GM12878 (cell line): ENCODE measurements around the gene SVOP. TPM values are rescaled to one million over a fixed set of nuclear protein-coding genes. Genes with fewer than 3 reads are reported as not detected.

Experiments
- ATAC-seq: fragments of 200-7000 bp; cut with Tn5 transposase; 3 replicates; pipeline ENCODE4 v1.9.1; 2020; ENCODE audit warnings: mild to moderate bottlenecking, moderate library complexity
- BruUV-seq: library from RNA; stranded (reverse); fragments of 400-500 nt; replicated peaks from 2 replicates; lab custom pipeline; 2021; lab: Mats Ljungman, UMichigan
- CTCF ChIA-PET: fragments of 300-600 bp; sonication (Branson Sonifier 250); formaldehyde crosslinking; extraction: SDS; loops from one replicate; lab custom pipeline; 2021; ENCODE audit warnings: inconsistent platforms; lab: Yijun Ruan, JAX
- POLR2A ChIA-PET: fragments of 350-600 bp; formaldehyde crosslinking; extraction: SDS; loops from one replicate; lab custom pipeline; 2021; ENCODE audit warnings: inconsistent platforms; lab: Charles Lee
- RAD21 ChIA-PET: fragments of 300-600 bp; sonication (Branson Sonifier 250); formaldehyde crosslinking; loops from one replicate; lab custom pipeline; 2023; ENCODE audit warnings: antibody characterized with exemption; ENCODE audit not compliant: unreplicated experiment; lab: Charles Lee
- SMC1A ChIA-PET: fragments of 300-600 bp; sonication (Branson Sonifier 250); formaldehyde crosslinking; loops from one replicate; lab custom pipeline; 2023; ENCODE audit not compliant: unreplicated experiment, uncharacterized antibody; lab: Charles Lee
- DNase-seq: peaks from one replicate; pipeline ENCODE4 v3.0.0-alpha.2; 2011; ENCODE audit warnings: low read depth, low spot score
- FAIRE-seq: peaks from 3 replicates; lab custom pipeline; 2011; peaks lifted over from hg19 to GRCh38; lab: Jason Lieb, UNC
- H2AFZ ChIP-seq: 2 replicates; pipeline ENCODE4 v1.6.0; 2011; ENCODE audit warnings: low read depth, low read length, control low read depth; ENCODE audit not compliant: control insufficient read depth
- H3K27ac ChIP-seq: 2 replicates; pipeline ENCODE4 v1.5.1; 2011; ENCODE audit warnings: control low read depth; ENCODE audit not compliant: control insufficient read depth, insufficient read depth
- H3K27me3 ChIP-seq, 2 experiments: replicated peaks in 1 of 2; 2 replicates each; pipeline versions ENCODE4 v1.6.0 to v1.6.1; 2011; ENCODE audit warnings: low read length in 1 of 2; ENCODE audit not compliant: control insufficient read depth in 2 of 2, insufficient read depth in 2 of 2
- H3K36me3 ChIP-seq, 2 experiments: 2 replicates each; pipeline ENCODE4 v1.5.1; 2011; ENCODE audit warnings: low read length in 1 of 2; ENCODE audit not compliant: control insufficient read depth in 2 of 2, insufficient read depth in 2 of 2
- H3K4me1 ChIP-seq: 2 replicates; pipeline ENCODE4 v1.6.1; 2011; ENCODE audit warnings: mild to moderate bottlenecking, low read length, moderate library complexity, mixed read lengths; ENCODE audit not compliant: control insufficient read depth, insufficient read depth
- H3K4me2 ChIP-seq: 2 replicates; pipeline ENCODE4 v1.6.0; 2011; ENCODE audit warnings: control low read depth; ENCODE audit not compliant: control insufficient read depth, insufficient read depth
- H3K4me3 ChIP-seq: fragments of 200-600 bp; sonication (generic); 2 replicates; pipeline ENCODE4 v1.5.1; 2016
- H3K79me2 ChIP-seq: 2 replicates; pipeline ENCODE4 v1.6.0; 2011; ENCODE audit warnings: low read length; ENCODE audit not compliant: control insufficient read depth, insufficient read depth
- H3K9ac ChIP-seq: 2 replicates; pipeline ENCODE4 v1.8.0; 2011; ENCODE audit warnings: low read length, control low read depth, mixed read lengths; ENCODE audit not compliant: control insufficient read depth, insufficient read depth
- H3K9me3 ChIP-seq: replicated peaks from 3 replicates; pipeline ENCODE4 v1.5.1; 2011; ENCODE audit warnings: mild to moderate bottlenecking, low read length; ENCODE audit not compliant: control insufficient read depth, insufficient read depth
- H4K20me1 ChIP-seq: 2 replicates; pipeline ENCODE4 v1.6.0; 2011; ENCODE audit not compliant: control insufficient read depth, insufficient read depth
- NFXL1 ChIP-seq: fragments of 450-650 bp; IDR thresholded peaks from 2 replicates; pipeline ENCODE4 v1.6.1; 2017; ENCODE audit warnings: antibody characterized with exemption, mild to moderate bottlenecking, borderline replicate concordance
- POLR2AphosphoS2 ChIP-seq: IDR thresholded peaks from 2 replicates; pipeline ENCODE4 v1.6.1; 2011; ENCODE audit warnings: low read depth, mild to moderate bottlenecking, low read length, improper control_type of control experiment, moderate library complexity
- POLR2AphosphoS5 ChIP-seq: IDR thresholded peaks from 2 replicates; pipeline ENCODE4 v1.6.1; 2011; ENCODE audit warnings: mild to moderate bottlenecking, low read length, inconsistent platforms
- RBBP5 ChIP-seq: fragments of 200-600 bp; sonication (generic); conservative IDR thresholded peaks from 2 replicates; pipeline ENCODE4 v1.6.1; 2016
- RELA ChIP-seq: fragments of 450-650 bp; IDR thresholded peaks from 2 replicates; pipeline ENCODE4 v1.8.0; 2014; ENCODE audit warnings: borderline replicate concordance; ENCODE audit not compliant: partially characterized antibody
- RUNX3 ChIP-seq: IDR thresholded peaks from 2 replicates; pipeline ENCODE4 v1.6.1; 2012; ENCODE audit warnings: low read length, inconsistent platforms
- SMAD5 ChIP-seq: IDR thresholded peaks from 2 replicates; pipeline ENCODE4 v1.6.1; 2016; ENCODE audit warnings: antibody characterized with exemption, low read depth
- WRNIP1 ChIP-seq: IDR thresholded peaks from 2 replicates; pipeline ENCODE4 v1.6.1; 2011; ENCODE audit warnings: low read depth, low read length, improper control_type of control experiment, borderline replicate concordance
- YBX1 ChIP-seq: fragments of 450-650 bp; IDR thresholded peaks from 2 replicates; pipeline ENCODE4 v1.6.1; 2016; ENCODE audit warnings: antibody characterized with exemption
- ZSCAN29 ChIP-seq: fragments of 450-650 bp; IDR thresholded peaks from 2 replicates; pipeline ENCODE4 v1.6.1; 2017; ENCODE audit warnings: mild to moderate bottlenecking, moderate library complexity
- ZZZ3 ChIP-seq: IDR thresholded peaks from 2 replicates; pipeline ENCODE4 v1.6.1; 2011; ENCODE audit warnings: low read depth; ENCODE audit not compliant: control insufficient read depth, insufficient read length
- WGBS: methylation state at CpG from one replicate; pipeline ENCODE4 v1.1.6; 2016; ENCODE audit warnings: low lambda C conversion rate; ENCODE audit not compliant: insufficient replicate concordance, insufficient coverage; ENCODE audit errors: missing lambda C conversion rate; 5-methylcytosine and 5-hydroxymethylcytosine counted together
- in situ Hi-C: fragments of 300-500 bp; cut with MboI; formaldehyde crosslinking; loops from 9 replicates; pipeline ENCODE4 v1.14.3; 2018; ENCODE audit warnings: mixed read lengths
- intact Hi-C: fragments of 100-400 bp; cut with micrococcal nuclease; formaldehyde crosslinking; loops from one replicate; pipeline ENCODE4 v1.14.2; 2022; ENCODE audit not compliant: unreplicated experiment
- polyA plus RNA-seq, 11 experiments: library from polyadenylated mRNA; depleted of rRNA in 4 of 11; unstranded in 6 of 11; stranded (reverse) in 5 of 11; fragments of >200 nt; fragmentation: Nextera tagmentation in 4 of 11; fragmentation: Illumina TruSeq in 1 of 11; extraction: Ambion mirVana in 4 of 11; extraction: Trizol in 1 of 11; gene quantifications; 1 replicate in 1 of 11; 2 replicates in 10 of 11; pipeline versions ENCODE4 v1.2.1 to v1.2.3, GENCODE V29; 2011 to 2016; ENCODE audit warnings: inconsistent platforms in 2 of 11, missing spikeins in 2 of 11, low read depth in 1 of 11
- total RNA-seq, 4 experiments: library from RNA; depleted of rRNA in 3 of 4; stranded (reverse); fragments of >200 nt in 3 of 4; fragmentation: Illumina TruSeq in 1 of 4; extraction: Trizol in 1 of 4; gene quantifications; 2 replicates each; pipeline versions ENCODE4 v1.2.1 to v1.2.3, GENCODE V29; 2013 to 2021

Gene SVOP
- total and polyA plus RNA-seq, 10 of the 15 experiments (the other 5 are each of a cell fraction or from before 2014, with no cell fraction given), result under 0.01 TPM; not detected in 9

DNA sequence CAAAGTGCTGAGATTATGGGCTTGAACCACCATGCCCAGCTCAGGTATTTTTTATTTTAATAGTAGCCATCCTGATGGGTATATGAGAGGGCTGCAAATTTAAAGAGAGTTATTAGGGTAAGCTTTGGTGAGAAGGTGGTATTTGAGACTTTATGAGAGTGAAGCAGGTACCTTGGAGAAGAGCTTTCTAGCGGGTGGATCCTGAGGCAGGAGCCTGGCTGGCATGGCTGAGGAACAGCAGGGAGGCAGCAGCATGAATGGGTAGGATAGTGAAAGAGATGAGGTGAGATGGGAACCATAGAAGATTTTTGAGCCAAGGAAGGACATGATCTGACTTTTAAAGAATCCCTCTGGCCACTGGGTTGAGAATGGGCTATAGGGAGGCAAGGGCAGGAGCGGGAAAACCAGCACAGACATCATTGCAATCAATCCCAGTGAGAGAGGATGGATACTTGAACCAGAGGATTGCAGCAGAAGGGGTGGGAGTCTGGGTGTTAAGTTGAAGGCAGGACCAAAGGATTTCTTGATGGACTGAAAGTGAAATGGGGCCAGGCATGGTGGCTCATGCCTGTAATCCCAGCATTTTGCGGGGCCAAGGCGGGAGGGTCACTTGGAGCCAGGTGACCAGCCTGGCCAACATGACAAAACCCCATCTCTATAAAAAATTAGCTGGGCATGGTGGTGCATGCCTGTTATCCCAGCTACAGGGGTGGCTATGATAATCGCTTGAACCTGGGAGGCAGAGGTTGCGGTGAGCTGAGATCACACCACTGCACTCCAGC, 5.7 kb downstream of the SVOP start:
- Histone ChIP-seq H3K9ac (no peak overlapping the region), H3K9me3 (no peaks in the 10 kb centered on the region), H3K27ac (no peak overlapping the region), H3K4me2 (no peak overlapping the region), H2AFZ (no peak overlapping the region), H3K4me3 (no peak overlapping the region), H3K79me2 (no peaks in the 10 kb centered on the region), H3K27me3 (no peaks in the 10 kb centered on the region; a peak in 1 of 4 replicates), H3K36me3 (no peaks in the 10 kb centered on the region), H4K20me1 (no peaks in the 10 kb centered on the region), H3K4me1 (no peaks in the 10 kb centered on the region)
- BruUV-seq, result no TSS peak
- no peak for ATAC-seq
- RAD21 ChIA-PET, result no interaction called here
- TF ChIP-seq NFXL1 (no peak), WRNIP1 (no peak), YBX1 (no peak), ZZZ3 (no peak), SMAD5 (no peak), POLR2AphosphoS5 (no peak), RELA (no peak), RUNX3 (no peak), POLR2AphosphoS2 (no peak), ZSCAN29 (no peak), RBBP5 (no peak)
- DNase-seq, result no peak
- CTCF ChIA-PET, result no interaction called here
- POLR2A ChIA-PET, result no interaction called here
- in situ Hi-C loops (no loop called here), intact Hi-C loops (no loop called here)
- WGBS, result 78% methylated on average over 6 of the region's 6 CpGs
- no peak for FAIRE-seq
- SMC1A ChIA-PET, result interaction anchor here (1.4 kb wide), 1 partner anchor 9 kb away, joined by 3 read pairs; no protein-coding TSS in a partner anchor
